ENCODE data around the gene TSPAN4. TPM values are rescaled to one million over a fixed set of nuclear protein-coding genes. Genes with fewer than 3 reads are reported as not detected.
A peak's percentile ranks its signal among the peaks of the same experiment; 100 is the strongest.

Gene TSPAN4
- total RNA-seq, 2 donors from 2014 or later, result 48.8 to 94.9 TPM

GRCh38 chr11:794766-795633 is 47.7 kb upstream of the TSPAN4 start:
- H3K27me3 ChIP-seq (replicated peaks; ENCODE audit: insufficient read depth), result no peaks in the 10 kb centered on the region
- peaks cover 16% of the 10 kb centered on the region for H3K4me1 ChIP-seq (replicated peaks)
- TF ChIP-seq POLR2AphosphoS5 (IDR thresholded peaks at IDR 0.05), result no peak
- no peak for TF ChIP-seq CTCF (IDR thresholded peaks at IDR 0.05)
- no peak for TF ChIP-seq POLR2A (IDR thresholded peaks at IDR 0.05)
- intact Hi-C loops (cut with DNase I), result no loop called here
- H3K4me3 ChIP-seq, result peak overlapping the region; percentile 47 to 73
- H3K27ac ChIP-seq, result peak overlapping the region; percentile 81 to 86
- no peak for DNase-seq (ENCODE audit: low spot score)
- no peaks in the 10 kb centered on the region for H3K36me3 ChIP-seq
- no peaks in the 10 kb centered on the region for H3K9me3 ChIP-seq
- WGBS, result 42% methylated on average over 31 of the region's 38 CpGs

GRCh38 chr11:795634-796564 is 46.8 kb upstream of the TSPAN4 start:
- no peaks in the 10 kb centered on the region for H3K36me3 ChIP-seq
- H3K4me1 ChIP-seq (replicated peaks), result peaks cover 16% of the 10 kb centered on the region
- TF ChIP-seq POLR2A (IDR thresholded peaks at IDR 0.05) (no peak), CTCF (IDR thresholded peaks at IDR 0.05) (no peak), POLR2AphosphoS5 (IDR thresholded peaks at IDR 0.05) (peak; percentile 16)
- no peaks in the 10 kb centered on the region for H3K27me3 ChIP-seq (replicated peaks; ENCODE audit: insufficient read depth)
- no peaks in the 10 kb centered on the region for H3K9me3 ChIP-seq
- H3K27ac ChIP-seq, result peak overlapping the region; percentile 81 to 86
- DNase-seq (ENCODE audit: low spot score), result peak; percentile 69
- H3K4me3 ChIP-seq, result peak overlapping the region; percentile 47 to 73
- intact Hi-C loops (cut with DNase I), result no loop called here
- WGBS, result 3% methylated on average over 25 of the region's 26 CpGs

- Histone ChIP-seq H3K27me3 (replicated peaks; ENCODE audit: insufficient read depth) (no peaks in the 10 kb centered on the region), H3K27ac (peak overlapping the region; percentile 81 to 86), H3K4me3 (peak overlapping the region; percentile 47 to 73), H3K36me3 (no peaks in the 10 kb centered on the region), H3K9me3 (no peaks in the 10 kb centered on the region), H3K4me1 (replicated peaks) (peaks cover 16% of the 10 kb centered on the region)
- intact Hi-C loops (cut with DNase I), result no loop called here
- no peak for TF ChIP-seq CTCF (IDR thresholded peaks at IDR 0.05)
- peak; percentile 15 for TF ChIP-seq POLR2A (IDR thresholded peaks at IDR 0.05)
- 12% methylated on average over 18 of the region's 18 CpGs for WGBS
- DNase-seq (ENCODE audit: low spot score), result no peak
These were observed 45.9 kb upstream of the TSPAN4 start for GRCh38 chr11:796565-797295.

GRCh38 chr11:797296-798092 is 45.2 kb upstream of the TSPAN4 start:
- H3K4me1 ChIP-seq (replicated peaks), result peaks cover 16% of the 10 kb centered on the region
- no peaks in the 10 kb centered on the region for H3K36me3 ChIP-seq
- H3K9me3 ChIP-seq, result no peaks in the 10 kb centered on the region
- H3K27me3 ChIP-seq (replicated peaks; ENCODE audit: insufficient read depth), result no peaks in the 10 kb centered on the region
- peak overlapping the region; percentile 81 to 86 for H3K27ac ChIP-seq
- WGBS, result under 1% methylated on average over 57 of the region's 57 CpGs
- peak; percentile 63 for DNase-seq (ENCODE audit: low spot score)
- peak overlapping the region; percentile 47 to 73 for H3K4me3 ChIP-seq
- intact Hi-C loops (cut with DNase I), result no loop called here
- TF ChIP-seq POLR2A (IDR thresholded peaks at IDR 0.05) (no peak), CTCF (IDR thresholded peaks at IDR 0.05) (no peak), POLR2AphosphoS5 (IDR thresholded peaks at IDR 0.05) (peak; percentile 51)
